Fibroblast of pulmonary artery (primary cell): ENCODE data around the gene GSTM5.
"Not testable (repeated sequence)": the region's sequence is repeated elsewhere in the genome, so short reads cannot be mapped to it uniquely, and the experiment has no call there.

Source experiments
- DNase-seq: peaks from one replicate; pipeline ENCODE4 v3.0.0-alpha.2; 2010; ENCODE audit warnings: low read depth
- H3K4me3 ChIP-seq: replicated peaks from 2 replicates; pipeline ENCODE4 v1.5.1; 2011; ENCODE audit warnings: low read depth, mild to moderate bottlenecking, control low read depth, low read length, moderate library complexity
- CTCF ChIP-seq: IDR thresholded peaks from 2 replicates; pipeline ENCODE4 v1.5.1; 2011; ENCODE audit warnings: mild to moderate bottlenecking, control low read depth, low read length, inconsistent platforms; ENCODE audit errors: missing control alignments

GSTM5 gene

DNA sequence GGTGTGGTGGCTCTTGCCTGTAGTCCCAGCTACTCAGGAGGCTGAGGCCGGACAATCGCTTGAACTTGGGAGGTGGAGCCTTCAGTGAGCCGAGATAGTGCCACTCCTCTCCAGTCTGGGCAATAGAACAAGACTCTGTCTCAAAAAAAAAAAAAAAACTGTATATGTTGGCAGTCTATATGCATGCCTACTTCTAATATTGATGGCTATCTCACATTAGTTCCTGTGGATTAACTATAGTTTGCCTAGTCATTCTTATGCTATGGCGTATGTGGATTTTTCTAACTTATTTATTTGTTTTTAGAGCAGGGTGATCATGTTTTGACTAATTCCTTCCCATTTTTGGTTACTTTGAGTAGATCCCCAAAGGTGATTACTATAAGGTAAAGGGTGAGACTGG, 15.0 kb upstream of the GSTM5 start:
- DNase-seq, result no peak
- no peak overlapping the region for H3K4me3 ChIP-seq
- TF ChIP-seq CTCF, result no peak

GRCh38 chr1:109697861-109698260, 14.2 kb upstream of the GSTM5 start:
- not testable (repeated sequence) for H3K4me3 ChIP-seq, DNase-seq

- DNase-seq, H3K4me3 ChIP-seq: not testable (repeated sequence)
Measured at GRCh38 chr1:109702940-109703339, 9.1 kb upstream of the GSTM5 start.

GRCh38 chr1:109704173-109704572, 7.9 kb upstream of the GSTM5 start:
- DNase-seq, result no peak
- TF ChIP-seq CTCF, result no peak
- H3K4me3 ChIP-seq, result no peak overlapping the region

GRCh38 chr1:109705411-109705810, 6.6 kb upstream of the GSTM5 start:
- no peak for TF ChIP-seq CTCF
- H3K4me3 ChIP-seq, result no peak overlapping the region
- DNase-seq, result no peak

- not testable (repeated sequence) for DNase-seq, H3K4me3 ChIP-seq
Measured at GRCh38 chr1:109708949-109709348, 3.1 kb upstream of the GSTM5 start.

DNA sequence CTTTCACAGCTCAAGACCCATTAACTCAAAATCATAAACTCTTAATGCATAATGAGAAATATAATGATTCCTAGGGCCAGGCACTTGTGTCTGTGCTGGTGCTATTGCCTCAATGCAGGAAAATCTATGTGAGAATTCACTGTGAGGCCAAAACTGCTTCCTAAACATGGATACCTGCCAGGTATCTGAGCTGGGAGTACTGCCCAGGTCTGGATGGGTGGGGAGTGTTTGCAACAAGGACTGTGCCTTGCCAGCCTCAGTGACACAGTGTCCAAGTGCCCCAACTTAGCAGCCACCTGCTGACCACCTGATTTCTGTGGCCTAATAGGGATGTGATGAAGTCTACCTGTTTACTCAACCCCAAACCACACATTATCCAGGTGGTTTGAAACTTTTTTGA, 2.2 kb upstream of the GSTM5 start:
- DNase-seq, result not testable (repeated sequence)

DNA sequence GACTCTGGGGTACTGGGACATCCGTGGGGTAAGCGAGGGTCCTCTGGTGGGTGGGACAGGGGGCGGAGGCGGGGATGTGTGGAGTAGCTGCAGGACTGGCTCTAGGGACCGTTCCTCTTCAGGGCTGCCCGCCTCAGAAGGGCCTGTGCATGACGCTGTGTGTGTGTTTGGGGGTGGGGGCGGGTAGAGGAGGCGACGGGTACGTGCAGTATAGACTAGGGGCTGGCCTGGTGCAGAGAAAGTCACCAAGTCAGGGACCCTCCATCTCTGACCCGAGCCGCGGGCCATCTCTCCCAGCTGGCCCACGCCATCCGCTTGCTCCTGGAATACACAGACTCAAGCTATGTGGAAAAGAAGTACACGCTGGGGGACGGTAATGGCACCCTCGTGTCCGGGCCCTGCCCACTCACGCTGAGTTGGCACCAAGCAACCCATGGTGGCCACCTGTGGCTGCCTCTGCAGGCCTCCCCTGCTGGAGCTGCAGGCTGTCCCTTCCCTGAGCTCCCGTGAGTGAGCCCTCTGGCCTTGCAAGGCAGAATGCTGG, 342 bp downstream of the GSTM5 start:
- H3K4me3 ChIP-seq, result no peak overlapping the region
- TF ChIP-seq CTCF, result no peak
- DNase-seq, result no peak

More for the DNA sequence above, 2.2 kb upstream of the GSTM5 start:
- H3K4me3 ChIP-seq, result not testable (repeated sequence)

DNA sequence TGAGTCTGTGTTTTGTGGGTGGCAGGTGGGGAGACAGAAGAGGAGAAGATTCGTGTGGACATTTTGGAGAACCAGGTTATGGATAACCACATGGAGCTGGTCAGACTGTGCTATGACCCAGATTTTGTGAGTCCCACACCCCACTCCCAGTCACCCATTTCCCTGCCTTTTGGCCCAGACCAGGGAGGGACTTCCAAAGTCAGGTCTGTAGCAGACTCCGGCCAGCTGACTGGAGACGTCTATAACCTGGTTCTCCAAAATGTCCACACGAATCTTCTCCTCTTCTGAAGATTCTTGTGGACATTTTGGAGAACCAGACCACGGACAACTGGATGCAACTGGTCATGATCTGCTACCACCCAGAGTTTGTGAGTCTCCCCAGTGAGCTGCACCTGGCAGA, 1.6 kb downstream of the GSTM5 start:
- DNase-seq, result no peak
- H3K4me3 ChIP-seq, result no peak overlapping the region
- TF ChIP-seq CTCF, result no peak
